ENCODE results near the gene TNS1. TPM values are rescaled to one million over a fixed set of nuclear protein-coding genes. Genes with fewer than 3 reads are reported as not detected.

The TNS1 gene
- total and polyA plus RNA-seq, 2 donors (not counting 1 experiment from before 2014, with no cell fraction given), result 0.10 to 0.86 TPM

- ATAC-seq (ENCODE audit: low read depth) (no peak), DNase-seq (no peak)
- WGBS (ENCODE audit: insufficient coverage), result 10% methylated on average over 5 of the region's 11 CpGs
- Histone ChIP-seq H3K27ac (ENCODE audit: low read length in 2 of 2) (no peak overlapping the region), H2AFZ (ENCODE audit: insufficient read depth, low read depth, low read length, poor library complexity, severe bottlenecking) (no peak overlapping the region), H3K36me3 (replicated peaks in 1 of 2; ENCODE audit: control extremely low read depth in 1 of 2, control insufficient read depth in 1 of 2, extremely low read depth in 1 of 2, insufficient read depth in 2 of 2, low read length in 1 of 2) (no peaks in the 10 kb centered on the region), H3K4me3 (ENCODE audit: control extremely low read depth in 1 of 5, extremely low read depth in 1 of 5, insufficient read depth in 1 of 5, low read depth in 2 of 5, low read length in 4 of 5) (no peak overlapping the region), H3K9me3 (ENCODE audit: control extremely low read depth in 1 of 3, control insufficient read depth in 2 of 3, insufficient read depth in 1 of 3, low read length in 2 of 3) (no peaks in the 10 kb centered on the region), H3K4me2 (replicated peaks; ENCODE audit: low read depth, low read length, poor library complexity, severe bottlenecking) (no peak overlapping the region), H3K27me3 (replicated peaks in 1 of 4; ENCODE audit: control extremely low read depth in 1 of 4, control insufficient read depth in 3 of 4, insufficient read depth in 4 of 4, low read length in 3 of 4) (no peaks in the 10 kb centered on the region), H4K20me1 (ENCODE audit: control insufficient read depth, insufficient read depth, low read length, poor library complexity, severe bottlenecking) (no peaks in the 10 kb centered on the region), H3K9ac (ENCODE audit: low read length) (no peak overlapping the region), H3K4me1 (ENCODE audit: control insufficient read depth in 2 of 2, insufficient read depth in 2 of 2, low read length in 2 of 2) (peaks cover 0 to 5% of the 10 kb centered on the region in 2 donors), H3K79me2 (ENCODE audit: control insufficient read depth, insufficient read depth, low read length) (no peaks in the 10 kb centered on the region)
- TF ChIP-seq EZH2 (IDR thresholded peaks at IDR 0.05; ENCODE audit: borderline replicate concordance, insufficient read depth, low read depth, low read length, poor library complexity, severe bottlenecking), result no peak
- TF ChIP-seq, protein P1, sequence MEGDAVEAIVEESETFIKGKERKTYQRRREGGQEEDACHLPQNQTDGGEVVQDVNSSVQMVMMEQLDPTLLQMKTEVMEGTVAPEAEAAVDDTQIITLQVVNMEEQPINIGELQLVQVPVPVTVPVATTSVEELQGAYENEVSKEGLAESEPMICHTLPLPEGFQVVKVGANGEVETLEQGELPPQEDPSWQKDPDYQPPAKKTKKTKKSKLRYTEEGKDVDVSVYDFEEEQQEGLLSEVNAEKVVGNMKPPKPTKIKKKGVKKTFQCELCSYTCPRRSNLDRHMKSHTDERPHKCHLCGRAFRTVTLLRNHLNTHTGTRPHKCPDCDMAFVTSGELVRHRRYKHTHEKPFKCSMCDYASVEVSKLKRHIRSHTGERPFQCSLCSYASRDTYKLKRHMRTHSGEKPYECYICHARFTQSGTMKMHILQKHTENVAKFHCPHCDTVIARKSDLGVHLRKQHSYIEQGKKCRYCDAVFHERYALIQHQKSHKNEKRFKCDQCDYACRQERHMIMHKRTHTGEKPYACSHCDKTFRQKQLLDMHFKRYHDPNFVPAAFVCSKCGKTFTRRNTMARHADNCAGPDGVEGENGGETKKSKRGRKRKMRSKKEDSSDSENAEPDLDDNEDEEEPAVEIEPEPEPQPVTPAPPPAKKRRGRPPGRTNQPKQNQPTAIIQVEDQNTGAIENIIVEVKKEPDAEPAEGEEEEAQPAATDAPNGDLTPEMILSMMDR (IDR thresholded peaks at IDR 0.05), result no peak
- ChIA-PET POLR2A (no interaction called here), CTCF (no interaction called here)
- Mint-ChIP-seq H3K4me3 (no peak overlapping the region), H3K27me3 (peaks cover 16% of the 10 kb centered on the region), H3K27ac (no peak overlapping the region), H3K4me1 (peaks cover 5% of the 10 kb centered on the region), H3K9me3 (ENCODE audit: insufficient read depth) (no peaks in the 10 kb centered on the region)
- intact Hi-C loops (cut with micrococcal nuclease), result no loop called here
Measured at GRCh38 chr2:217930761-217931563, 71.8 kb downstream of the TNS1 start.

Data from B cell (primary cell).